CD1c-positive myeloid dendritic cell (primary cell): ENCODE data around the gene RASAL3.

Experiments used
- DNase-seq: peaks from one replicate; pipeline ENCODE4 v3.0.0-alpha.2; 2016; ENCODE audit errors: extremely low spot score

The RASAL3 gene

DNA sequence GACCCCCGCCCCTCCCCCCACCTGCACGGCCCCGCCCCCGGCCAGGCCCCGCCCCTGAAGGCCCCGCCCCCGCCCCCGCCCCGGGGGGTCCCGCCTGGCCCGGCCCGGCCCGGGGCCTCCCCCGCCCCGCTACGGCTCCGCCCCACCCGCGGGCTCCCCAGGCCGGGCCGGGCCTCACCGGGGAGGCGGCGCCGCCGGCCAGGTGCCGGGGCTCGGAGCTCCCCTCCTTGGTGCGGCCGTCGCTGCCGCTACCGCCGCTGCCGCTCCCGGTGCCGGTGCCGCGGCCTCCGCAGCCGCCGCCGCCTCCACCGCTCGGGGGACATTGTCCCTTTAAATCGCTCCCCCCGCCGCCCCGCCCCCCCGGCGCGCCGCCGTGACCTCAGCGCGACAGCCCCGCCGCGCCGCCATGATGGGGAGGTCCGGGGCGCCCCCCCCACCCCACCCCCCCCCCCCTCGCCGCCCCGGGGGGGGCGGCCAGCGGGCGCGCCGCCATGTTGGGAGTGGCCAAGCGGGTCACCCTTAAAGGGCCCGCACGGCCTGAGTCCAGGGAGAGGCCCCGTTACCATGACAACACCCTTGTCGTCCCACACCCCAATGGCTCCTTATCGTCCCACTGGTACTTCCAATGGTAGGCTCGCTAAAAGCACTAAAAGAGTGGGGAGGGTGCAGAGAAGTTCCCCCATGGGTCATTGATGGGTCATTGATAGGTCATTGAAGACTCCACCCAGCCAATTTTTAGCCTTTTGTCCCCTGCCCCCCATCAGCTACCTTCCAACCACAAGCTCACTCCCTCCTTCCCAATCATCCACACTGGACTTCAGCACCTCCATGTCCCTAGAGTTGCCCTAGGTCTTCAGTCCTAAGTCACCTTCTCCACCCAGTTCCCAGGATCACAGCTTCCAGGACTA, 14.5 kb downstream of the RASAL3 start, which contains the start of gene WIZ:
Gene WIZ (minus strand): TSS at position 337 of the 908 bp plus-strand sequence. CDS start 1,649 bp downstream, outside the sequence.
- DNase-seq = peak; percentile 85

DNA sequence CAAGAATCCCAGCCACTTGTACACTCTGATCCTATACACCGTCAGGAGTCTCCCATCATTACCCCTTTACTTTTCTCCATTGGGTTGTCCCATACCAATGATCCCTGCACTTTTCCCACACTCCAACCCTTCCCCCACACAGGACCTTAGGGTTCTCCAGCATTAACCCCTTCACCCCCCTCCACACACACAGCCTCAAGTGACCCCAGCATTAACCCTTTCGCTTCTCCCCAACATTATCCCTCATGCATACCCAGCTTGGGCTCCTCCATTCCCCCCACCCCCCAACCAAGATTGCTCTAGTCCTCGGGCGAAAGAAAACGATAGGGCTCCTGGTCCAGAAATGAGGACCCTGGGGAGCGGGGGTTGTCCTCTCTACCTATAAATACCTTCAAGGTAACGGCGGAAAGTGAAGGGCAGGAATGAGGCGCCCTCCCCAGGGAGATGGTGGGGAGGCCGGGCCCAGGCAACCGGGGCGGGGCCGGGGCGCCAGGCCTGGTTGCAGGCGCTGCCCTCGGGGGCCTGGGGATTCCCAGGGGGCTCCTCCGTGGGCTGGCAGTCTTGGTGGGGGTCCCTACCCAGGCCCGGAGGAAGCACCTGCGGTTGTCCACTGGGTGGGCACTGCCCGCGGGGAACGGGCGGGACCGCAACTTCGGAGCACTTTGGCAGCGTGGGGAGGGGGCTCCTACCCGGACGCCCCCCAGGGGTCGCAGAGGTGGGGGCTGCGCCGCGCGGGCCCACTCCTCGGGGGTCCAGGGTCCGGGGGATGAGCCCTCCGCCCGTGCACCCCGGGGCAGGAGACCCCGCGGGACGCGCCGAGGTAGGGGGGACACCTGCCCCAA, 15.3 kb downstream of the RASAL3 start:
- DNase-seq = no peak

DNA sequence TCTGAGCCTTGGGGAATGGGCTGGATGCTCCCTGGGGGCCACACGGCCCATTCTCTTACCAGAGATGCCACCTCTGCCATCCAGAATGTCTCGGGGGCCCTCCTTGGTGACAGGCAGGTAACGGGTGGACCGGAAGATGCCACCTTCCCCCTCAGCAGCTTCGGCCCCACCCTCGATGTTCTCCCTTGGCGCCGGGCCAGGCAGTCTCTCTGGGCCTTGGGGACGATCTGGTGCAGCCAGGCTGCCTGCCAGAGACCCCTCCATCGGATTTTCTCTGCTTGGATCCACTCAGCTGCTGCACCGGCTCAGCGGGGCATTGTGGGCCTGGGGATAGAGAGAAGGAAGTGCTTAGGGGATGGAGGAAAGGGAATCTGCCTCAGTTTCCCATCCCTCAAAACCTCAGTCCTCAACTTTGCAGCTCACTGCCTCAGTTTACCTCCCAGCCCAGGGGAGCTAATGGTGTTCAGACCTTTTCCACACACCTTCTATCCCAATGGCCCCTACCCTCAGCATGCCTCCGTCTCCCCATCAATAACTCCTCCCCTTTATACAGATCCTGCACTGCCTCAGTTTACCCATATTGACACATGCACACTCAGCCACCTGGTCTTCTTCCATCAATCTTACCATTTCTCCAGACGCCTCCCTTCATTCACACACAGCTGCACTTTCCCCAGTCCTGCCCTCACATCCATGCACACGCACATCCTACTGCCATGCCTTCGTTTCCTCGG, 16.1 kb downstream of the RASAL3 start:
- DNase-seq = no peak

DNA sequence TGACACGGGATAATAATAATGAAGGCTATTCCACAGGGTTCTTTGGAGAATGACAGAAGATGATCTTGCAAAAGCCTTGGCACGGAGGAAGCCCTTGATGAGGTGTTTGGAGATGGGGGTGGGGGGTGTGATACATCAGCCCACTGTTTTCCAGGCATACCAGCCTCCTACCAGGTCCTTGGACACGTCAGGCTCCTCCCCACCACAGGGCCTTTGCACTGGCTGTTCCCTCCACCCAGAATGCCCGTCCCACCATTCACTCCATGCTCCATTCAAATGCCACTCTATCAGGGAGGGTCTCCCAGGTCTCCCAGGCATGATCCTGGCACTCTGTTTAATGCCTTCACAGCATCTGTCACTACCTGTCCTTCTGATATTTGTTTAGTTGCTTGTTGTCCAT, 17.3 kb downstream of the RASAL3 start:
- DNase-seq = no peak

DNA sequence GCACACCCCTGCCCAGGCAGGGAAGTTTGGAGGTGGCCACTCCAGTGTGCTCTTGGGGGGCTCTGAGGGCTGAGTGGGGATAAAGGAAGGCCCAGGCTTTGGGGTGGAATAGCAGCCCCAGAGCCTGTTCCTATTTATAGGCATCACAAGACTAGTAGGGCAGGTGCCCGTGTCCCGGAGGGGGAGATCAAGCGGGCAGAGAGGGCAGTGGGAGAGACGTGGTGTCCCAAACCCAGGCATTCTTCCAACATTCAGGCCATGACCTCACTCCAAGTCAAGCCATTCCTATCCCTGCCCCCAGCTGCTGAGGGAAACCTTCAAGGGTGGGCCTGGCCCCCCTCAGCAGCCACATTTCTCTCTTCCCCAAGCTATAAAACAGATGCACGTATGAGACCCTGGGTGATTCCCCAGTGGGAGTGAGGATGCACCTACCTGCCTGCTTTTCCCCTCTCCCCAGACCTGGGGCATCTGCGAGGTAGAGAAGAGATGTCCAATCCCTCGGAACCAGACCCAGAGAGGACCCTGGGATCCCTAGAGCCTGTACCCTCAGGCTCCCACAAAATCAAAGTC, 18.5 kb downstream of the RASAL3 start:
- no peak for DNase-seq

- DNase-seq = no peak
Observed at GRCh38 chr19:15445227-15445605, 19.1 kb downstream of the RASAL3 start.

DNA sequence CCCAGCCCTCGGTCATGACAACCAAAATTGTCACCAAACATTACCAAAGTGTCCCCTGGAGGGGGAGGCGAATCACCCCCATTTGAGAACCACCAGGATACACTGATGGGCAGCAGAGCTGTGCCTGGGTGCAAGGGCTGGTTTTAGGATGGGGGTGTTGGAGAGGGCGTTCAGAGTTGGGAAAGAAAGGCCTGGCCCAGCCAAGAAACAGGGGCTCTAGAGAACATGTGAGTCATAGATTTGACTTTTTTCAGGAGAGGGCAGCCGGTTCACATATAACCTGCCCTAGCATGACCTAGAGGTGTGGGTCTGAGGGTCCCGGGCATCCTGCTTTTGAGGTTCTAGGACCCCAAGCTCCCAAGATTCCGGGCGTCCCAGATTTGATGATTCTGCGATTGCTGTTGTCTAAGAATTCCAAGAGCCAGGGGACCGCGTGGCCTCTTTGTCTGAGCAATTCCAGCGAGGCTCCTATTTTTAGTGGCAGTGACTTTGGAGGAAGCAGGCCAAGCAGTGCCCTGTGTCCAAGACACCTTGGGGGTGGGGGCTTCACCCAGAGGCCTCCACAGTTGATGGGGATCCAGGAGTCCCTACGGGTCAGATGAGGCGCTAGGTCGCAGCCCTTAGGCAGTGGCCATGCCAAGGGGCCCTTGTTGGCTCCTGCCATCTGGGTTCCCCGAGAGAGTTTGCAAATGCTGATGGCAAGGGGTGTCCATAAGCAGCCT, 19.7 kb downstream of the RASAL3 start:
- no peak for DNase-seq

DNA sequence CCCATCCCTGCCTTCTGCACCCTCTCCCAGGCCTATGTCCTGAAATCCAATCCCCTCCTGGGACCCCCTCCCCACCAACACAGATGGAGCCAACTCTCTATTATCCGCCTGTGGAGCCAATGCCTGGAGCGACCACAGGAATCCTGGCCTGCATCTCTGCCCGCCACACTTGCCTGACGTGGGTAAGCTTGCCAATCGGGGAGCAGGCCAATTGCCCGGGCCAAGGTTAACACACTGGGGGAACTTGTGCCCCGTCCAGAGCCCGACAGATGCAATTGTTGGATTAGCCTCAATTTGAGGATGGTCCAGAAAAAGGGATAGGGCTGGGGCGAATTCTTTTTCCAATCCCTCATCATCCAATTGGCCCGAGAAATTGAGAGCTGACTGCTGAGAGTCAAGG, 20.5 kb downstream of the RASAL3 start:
- DNase-seq = no peak

- no peak for DNase-seq
Observed at GRCh38 chr19:15443325-15443724, 21.0 kb downstream of the RASAL3 start.

- DNase-seq = no peak
Observed at GRCh38 chr19:15442142-15442920, 22.0 kb downstream of the RASAL3 start.

GRCh38 chr19:15441317-15441716, 23.0 kb downstream of the RASAL3 start:
- DNase-seq = no peak

DNA sequence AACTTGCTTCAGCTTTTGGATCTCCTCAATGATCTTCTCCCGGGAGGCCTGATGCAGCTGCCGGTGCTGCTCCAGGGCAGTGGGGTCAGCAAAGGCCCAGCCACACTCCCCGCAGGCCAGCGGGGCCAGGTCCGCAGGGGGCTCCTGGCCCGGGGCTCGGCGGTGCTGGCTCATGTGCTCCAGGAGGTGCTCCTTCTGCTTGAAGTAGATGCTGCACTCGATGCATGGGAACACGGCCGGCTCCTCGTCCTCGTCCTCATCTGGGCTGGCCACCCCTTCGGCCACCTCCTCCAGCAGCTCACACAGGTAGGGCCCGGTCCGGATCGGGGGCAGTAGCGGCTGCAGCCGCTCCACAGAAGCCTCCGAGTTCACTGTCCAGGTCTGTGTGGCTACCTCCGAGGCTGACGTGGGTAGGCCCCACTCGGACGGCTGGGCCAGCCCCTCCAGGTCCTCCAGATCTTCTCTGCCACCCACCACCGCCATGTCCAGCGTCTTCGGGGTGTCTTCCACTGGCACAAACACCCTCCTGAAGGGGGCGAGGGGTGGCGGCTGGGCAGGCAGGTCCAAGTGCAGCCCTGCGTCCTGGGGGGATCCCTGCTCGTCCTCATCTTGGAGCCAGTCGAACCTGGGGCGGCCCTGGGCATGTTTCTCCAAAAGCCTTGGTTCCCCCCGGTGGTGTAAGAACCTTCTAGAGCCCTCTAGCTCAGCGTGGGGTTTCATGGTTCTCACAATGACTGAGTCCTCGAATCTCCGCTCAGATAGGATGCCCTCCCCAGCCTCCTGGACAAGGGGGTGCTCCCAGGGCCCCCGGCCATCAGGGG, 24.3 kb downstream of the RASAL3 start:
- DNase-seq = no peak

DNA sequence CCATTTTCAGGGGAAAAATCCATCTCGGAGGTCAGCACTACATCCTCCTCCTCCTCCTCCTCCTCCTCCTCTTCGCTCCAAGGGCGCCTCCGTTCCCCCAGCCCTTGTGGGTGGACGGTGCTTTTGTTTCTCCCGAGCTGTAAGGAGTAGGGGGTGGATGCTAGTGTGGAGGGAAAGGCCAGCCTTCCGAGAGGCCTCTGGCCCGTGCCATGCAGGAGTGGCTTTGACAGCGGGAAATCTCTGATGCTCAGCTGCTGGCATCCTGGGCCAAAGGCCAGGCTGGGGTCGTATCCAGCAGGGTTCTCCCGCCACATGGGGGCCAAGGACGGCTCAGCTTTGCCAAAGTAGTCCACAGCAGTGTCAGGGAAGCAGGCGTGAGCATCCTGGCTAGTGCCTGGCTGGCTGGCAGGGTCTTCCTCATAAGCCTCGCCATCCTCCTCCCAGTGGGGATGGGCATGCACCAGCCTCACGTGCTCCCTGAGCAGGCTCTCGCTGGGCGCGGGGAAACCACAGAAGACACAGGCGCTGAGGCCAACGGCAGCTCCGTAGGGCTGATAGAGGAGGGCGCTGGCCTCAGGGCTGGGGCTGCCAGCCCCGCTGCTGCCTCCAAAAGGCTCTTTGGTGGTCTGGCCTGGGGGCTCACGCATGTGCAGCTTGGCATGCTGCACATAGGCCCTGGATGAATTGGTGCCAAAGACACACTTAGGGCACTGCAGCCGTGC, 25.1 kb downstream of the RASAL3 start:
- no peak for DNase-seq

GRCh38 chr19:15438577-15438976, 25.8 kb downstream of the RASAL3 start:
- DNase-seq = no peak

DNA sequence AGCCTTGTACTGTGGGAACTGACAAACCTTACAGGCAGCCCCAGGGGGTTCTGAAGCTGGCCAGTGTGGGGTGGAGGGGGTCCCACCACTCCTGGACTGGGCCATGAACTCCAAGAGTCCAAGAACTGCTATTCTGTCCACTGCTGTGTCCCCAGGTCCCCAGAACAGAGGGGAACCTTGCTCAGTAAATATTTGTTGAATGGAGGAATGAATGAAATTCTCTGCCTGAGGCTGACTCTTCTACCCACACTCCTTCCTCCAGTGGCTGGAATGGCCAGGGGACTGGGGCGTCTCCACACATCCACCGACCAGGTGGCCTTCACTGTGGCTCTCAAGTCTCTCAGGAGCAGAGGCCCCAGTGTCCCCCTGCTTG, 26.2 kb downstream of the RASAL3 start:
- DNase-seq = no peak

- no peak for DNase-seq
Observed at GRCh38 chr19:15437355-15438123, 26.8 kb downstream of the RASAL3 start.

DNA sequence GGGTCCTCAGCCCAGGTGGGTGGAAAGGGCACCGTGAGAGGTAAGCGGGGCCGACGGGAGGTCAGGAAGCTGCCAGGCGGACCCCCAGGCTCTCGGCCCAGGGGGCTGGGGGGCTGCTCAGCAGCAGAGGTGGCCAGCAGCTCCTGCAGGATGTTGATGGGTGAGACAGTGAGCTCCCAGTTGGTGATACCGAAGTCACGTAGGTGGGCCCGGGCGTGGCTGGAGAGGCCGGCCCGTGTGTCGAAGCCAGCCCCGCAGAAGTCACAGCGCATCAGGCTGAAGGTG, 27.6 kb downstream of the RASAL3 start:
- no peak for DNase-seq
